HG03521 (cell line): ENCODE measurements around the gene MME.
"Not testable (repeated sequence)": the region's sequence is repeated elsewhere in the genome, so short reads cannot be mapped to it uniquely, and the experiment has no call there.

Experiments used
- ATAC-seq: cut with Tn5 transposase; IDR thresholded peaks from one replicate; pipeline ENCODE4 v1.9.1; 2021; ENCODE audit warnings: mild to moderate bottlenecking, moderate library complexity; ENCODE audit not compliant: unreplicated experiment

MME gene

DNA sequence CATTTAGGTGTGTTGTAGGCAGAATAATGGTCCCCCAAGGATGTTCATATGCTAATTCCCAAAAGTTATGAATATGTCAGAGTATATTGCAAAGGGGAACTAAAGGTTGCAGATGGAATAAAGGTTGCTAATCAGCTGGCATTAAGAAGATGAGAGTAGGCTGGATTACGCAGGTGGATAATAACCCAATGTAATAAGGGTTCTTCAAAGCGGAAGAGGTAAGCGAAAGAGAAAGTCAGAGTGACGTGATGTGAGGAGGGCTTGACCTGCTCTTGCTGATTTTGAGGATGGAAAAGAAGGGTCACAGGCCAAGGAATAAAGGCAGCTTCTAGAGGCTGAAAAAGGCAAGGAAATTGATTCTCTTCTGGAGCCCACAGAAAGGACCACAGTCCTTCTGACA lies 109.4 kb downstream of the MME start:
- ATAC-seq, result no peak

DNA sequence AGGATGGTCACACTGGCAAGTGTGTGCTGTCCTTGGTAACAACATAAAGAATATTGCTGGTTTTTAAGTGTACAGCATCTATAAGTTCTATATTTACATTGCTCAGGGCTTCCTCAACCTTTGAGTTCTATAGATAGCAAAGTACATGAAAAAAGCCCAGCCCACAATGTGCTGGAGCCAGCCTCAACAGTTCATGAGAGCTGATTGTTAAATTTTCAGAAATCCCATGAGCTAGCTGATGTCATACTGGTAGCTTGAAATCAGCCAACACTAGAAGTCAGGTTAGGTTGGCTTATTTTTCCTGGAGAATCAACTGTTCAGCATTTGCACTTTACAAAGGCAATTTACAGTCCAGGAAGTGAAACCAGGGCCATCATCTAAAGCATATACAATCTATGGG lies 110.6 kb downstream of the MME start:
- no peak for ATAC-seq

DNA sequence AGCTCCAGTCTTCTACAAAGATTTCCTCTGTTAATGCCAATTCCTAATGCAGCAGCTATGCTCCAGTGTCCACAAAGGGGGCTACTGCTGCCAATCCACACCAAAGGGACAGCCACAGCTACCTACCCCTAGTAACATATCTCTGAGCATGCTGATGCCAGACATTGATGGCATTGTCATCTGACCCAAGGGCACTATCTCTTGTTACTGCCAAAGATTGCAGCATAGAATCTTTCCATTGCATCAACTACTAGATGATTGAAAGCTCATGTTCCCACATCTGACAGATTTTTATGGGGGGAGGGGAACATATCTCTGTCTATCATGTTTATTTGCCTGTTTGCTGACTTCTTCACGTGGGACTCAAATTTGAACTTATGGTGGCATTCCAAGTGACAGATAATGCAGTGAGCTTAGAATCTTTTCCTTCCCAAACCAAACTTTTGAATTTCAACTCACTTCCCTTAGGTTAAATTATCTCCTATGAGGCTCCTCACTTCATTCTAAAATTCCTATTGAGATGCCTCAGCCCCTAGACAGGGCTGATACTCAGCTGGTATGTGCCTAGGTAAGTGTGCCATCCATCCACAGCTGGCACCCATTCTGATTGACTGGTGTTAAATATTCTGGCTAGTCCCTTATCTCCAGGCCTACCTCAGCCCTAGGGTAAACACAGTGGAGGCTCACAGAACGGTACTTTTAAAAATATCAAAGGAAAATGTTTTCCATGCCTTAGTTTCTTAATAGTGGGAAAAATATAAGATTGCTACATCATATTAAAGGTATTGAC lies 113.0 kb downstream of the MME start:
- ATAC-seq, result no peak

DNA sequence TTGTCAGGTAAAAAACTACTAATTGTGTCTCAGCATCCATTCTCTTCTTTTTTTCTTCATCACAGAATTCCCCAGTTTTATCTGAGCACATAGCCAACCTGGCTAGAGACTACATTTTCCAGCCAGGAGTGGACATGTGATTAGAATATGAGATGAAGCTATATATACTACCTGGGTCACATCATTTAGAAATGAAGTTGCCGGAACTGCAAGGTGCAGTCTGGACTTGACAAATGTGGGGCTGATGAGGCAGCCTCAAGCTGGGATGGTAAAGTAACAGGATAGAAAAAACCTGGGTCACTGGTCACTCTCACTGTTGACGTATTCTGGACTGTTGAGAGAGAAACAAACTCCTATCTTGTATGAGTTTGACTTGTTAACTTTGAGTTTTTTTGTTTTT lies 113.7 kb downstream of the MME start:
- ATAC-seq, result no peak

DNA sequence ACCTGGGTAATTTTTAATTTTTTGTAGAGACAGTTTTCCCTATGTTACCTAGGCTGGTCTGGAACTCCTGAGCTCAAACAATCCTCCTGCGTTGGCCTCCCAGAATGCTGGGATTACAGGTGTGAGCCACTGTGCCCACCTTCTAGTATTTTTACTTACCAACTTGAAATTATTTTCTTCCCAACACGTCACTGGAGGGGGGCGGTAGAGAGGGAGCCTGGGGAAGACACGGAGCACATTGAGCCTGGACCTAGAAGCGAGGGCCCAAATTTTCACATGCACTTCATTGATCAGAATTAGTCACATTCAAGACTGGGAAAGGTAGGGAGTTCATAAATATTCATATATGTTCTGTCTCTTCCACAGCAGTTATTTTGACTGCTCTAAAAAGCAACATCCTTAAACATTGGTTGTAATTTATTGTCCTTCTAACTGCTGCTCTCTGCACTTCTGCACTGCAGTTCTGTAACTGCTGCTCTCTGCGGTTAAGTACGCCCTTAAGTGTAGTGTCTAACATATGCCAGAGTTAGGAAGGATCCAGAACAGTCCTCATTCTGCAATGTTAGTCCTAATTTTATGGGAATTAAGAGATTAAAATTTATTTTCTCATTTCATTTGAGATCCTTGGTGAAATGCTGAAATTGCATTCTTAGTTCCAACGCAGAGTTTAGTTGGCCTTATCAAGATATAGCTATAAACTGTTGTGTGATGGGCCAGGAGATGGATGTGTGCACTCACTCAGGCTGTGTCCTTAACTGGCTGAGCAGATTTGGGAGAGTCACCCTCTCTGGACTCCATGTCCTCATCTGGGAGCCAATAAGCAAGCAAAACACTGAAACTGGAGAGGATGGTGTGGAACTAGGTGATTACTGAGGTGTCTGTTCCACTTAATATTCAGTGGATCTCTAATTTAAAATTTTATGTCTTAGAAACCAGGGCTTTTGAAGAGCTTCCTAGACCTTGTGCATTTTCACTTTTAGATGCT lies 115.1 kb downstream of the MME start:
- no peak for ATAC-seq

DNA sequence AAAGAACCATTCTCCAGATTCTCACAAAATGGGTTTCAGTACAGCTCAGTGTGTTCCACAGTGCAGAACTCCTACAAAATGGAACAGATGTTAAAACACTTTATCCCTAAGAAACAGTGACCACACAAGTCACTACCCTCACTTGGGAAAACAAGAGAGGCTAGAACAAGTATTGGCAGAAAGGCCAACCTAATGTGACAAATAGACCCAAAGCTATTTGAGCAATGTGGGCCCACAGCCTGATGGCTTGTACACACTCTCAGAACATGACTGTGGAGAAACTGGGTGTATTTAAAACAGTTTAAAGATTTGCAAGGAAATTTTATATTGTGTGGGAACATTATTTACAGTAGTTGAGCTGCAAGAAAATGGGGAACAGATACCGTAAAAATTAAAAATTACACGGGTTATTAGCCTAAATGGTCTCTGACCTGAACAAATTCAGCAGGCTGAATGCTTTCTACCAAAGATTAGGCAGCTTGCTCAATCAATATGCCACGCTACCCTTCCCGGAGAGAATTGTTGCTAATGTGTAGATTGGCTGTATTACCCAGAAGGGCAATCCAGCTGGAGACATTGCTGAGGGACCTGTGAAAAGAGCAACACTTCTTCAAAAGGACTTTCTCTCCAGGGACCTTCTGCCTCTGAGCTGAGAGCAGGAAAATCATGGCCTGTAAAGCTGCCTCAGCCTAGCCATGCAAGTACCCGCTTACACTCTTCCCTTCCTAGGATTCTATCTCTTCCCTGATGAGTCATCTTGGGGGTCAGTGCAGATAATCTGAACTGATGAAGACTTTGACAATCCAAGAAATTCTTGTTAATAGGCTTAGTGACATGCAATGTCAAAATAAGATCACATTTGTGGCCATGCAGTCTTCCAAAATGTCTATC lies 116.3 kb downstream of the MME start:
- ATAC-seq, result no peak

DNA sequence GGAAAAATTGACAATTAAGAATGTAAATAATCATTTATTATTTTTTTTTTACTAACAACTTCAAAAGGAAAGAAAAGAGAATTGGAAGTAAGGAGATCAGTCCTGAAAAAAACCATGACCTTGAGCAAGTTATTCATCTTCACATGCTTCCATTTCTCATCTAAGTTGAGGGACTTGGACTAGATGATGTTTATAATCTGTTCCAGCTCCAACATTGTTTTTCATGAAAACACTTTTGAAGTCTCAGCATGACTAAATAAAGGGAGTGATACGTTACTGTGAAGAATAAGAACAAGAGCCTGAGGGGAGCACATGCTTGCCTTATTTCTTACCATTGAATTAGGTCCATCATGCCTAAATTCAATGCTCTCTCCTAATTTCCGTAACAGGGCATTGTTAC lies 117.7 kb downstream of the MME start:
- ATAC-seq, result no peak

DNA sequence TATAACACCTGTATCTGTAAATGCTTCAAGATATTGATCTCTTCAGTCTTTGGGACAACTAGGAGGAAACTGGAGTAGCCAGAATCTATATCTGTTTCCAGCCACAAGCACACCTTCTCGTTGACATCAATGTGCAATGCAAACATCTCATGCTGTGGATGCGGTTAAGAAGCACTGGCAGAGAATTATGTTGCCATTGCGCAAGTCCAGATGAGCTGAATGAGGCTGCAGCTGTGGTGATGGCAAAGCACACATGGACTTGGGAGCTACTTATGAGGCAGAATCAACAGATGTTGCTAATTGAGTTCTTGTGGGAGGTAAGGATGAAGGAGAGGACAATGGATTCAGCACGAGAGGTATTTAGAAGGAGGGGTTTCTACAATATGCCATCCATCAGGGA lies 122.5 kb downstream of the MME start:
- no peak for ATAC-seq

DNA sequence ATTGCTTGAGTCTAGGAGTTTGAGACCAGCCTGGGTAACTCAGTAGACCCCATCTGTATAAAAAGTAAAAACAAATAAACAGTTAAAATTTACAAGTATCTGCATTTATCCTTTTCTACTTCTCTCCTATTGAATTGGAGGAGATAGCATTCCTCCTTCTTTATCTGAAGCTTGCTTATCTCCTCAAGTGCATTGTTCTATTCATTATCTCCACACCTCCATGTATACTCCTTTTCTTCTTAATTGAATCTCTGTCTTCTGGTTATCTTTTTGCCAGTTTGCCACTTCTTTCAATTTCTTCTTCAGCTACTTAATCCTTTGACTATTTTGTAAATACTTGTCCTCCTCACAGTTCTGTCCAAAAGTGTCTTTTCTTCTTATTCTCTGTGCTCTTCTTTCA lies 124.7 kb downstream of the MME start:
- ATAC-seq, result no peak

DNA sequence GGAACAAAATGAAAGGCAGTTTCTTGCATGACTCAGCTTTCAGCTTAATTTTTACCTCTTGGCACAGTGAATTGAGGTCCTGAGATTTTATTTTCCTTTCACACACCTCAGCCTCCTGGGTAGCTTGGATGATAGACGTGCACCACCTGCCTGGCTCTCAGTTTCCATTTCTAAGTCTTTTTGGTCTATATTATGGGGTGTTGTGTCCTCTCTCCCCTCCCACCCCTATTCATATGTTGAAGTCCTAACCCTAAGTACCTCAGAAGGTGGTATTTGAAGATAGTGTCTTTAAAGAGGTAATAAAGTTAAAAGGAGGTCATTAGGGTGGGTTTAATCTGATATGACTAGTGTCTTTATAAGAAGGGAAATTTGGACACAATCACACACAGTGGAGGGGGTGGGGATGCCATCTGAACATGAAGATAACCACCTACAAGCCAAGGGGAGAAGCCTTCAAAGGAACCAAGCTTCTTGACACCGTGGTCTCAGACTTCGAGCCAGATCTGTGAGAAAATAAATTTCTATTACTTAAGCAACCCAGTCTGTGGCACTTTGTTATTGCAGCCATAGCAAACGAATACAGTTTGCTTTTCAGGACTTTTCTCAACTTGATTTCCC lies 128.2 kb downstream of the MME start:
- ATAC-seq, result no peak

DNA sequence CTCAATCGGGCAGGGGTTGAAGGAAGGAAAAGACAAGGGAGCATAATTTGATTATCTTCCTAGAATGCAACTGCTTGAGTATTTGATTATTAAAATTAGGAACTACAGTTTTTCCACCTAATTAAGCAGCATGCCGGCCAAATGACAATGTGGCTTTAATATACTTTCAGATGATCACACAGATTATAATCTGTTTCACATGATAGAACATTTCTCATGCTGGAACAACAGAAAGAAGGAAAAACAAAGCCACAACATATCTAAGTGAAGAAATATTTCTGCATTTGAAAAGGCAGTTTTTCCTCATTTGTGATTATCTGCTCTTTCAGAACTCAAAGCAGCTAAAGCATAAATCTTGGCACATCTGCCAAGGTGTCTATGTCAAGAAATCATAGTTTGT lies 130.6 kb downstream of the MME start:
- no peak for ATAC-seq

DNA sequence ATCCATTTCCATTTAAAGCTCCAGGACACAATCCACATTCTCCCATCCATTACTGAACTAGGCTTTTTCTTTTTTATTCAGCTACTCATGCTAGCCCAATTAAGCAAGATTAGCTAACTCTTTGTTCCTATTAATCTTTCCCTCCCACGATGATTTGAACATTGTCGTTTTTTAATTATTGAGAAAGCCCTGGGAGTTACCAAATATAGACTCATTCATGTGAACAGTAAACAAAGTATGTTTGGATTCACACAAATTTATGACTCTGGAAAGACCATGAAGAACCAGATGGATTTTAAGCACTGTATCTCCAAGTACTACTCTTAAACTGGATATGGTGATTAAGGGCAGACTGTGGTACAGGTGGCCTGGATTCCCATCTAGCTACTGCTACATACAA lies 131.1 kb downstream of the MME start:
- ATAC-seq, result no peak

DNA sequence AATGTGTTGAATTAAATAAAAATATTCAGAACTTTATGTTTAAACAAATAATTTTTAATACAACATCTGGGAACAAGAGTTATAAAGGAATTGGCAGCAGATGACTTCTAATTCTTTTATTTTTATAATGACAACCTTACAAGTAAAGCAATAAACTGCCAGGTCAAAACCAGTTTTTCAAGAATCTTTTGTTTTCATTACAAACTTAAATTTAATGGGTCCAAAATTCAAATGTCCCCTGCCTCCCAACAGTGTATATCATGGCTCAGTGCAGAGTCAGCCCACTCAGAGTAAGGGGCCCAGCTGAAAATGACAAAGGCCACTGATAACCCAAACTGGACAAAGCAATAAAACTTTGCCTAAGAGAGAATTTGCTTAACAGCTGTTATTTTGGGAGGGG lies 131.8 kb downstream of the MME start:
- no peak for ATAC-seq

DNA sequence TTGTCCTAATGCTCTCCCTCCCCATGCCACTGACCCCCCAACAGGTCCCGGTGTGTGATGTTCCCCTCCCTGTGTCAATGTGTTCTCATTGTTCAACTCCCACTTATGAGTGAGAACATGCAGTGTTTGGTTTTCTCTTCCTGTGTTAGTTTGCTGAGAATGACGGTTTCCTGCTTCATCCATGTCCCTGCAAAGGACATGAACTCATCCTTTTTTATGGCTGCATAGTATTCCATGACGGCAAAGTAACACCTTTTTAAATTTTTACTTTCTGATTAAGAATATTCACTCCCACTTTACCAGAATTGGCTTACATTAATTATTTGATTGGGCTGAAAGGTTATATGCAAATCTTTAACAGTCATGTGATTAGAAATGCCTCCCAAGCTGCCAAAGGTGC lies 135.9 kb downstream of the MME start:
- not testable (repeated sequence) for ATAC-seq

DNA sequence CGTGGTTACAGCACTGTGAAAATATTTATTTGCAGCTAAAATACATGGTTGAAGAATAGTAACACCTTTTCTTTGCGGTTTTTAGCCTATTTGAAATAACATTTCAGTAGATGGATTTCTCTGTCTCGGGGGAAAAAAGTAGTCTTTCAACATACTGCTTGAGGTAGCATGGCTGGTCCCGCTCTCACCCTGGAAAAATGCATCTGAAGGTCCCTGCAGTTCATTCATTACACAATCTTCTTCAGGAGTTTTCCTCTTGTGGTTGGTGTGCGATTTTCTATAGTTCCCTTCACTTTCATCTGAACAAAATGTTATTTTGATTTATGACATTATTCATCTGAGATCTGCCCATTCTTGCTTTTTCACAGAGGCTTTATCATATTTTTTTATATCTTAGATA lies 137.5 kb downstream of the MME start:
- ATAC-seq, result no peak

DNA sequence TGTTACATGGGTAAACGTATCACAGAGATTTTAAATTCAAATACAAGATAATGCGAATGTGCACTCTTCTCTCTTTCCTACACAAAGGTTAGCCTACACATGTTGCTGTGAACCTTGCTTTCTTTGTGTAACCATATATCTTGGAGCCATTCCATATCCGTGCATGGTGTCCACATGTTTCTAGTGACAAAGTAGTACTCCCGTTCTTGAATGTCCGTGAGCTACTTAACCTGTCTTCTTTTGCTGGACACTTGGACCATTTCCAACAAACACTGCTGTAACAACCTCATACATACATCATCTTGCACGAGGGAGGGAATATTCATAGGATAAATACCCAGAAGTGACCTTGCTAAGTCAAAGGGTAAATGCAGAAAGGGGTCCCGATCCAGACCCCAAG lies 138.3 kb downstream of the MME start:
- ATAC-seq, result no peak

DNA sequence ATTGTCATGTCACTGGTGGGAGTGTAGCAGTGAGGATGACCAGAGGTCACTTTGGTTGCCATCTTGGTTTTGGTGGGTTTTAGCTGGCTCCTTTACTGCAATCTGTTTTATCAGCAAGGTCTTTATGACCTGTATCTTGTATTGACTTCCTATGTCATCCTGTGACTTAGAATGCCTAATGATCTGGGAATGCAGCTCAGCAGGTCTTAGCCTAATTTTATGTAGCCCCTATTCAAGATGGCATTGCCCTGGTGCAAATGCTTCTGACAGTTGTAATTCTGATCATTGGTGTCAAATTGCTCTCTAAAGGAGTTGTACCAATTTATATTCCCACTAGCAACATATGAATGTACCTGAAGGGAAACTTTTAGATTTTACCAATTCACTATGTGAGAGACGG lies 139.0 kb downstream of the MME start:
- ATAC-seq, result no peak

DNA sequence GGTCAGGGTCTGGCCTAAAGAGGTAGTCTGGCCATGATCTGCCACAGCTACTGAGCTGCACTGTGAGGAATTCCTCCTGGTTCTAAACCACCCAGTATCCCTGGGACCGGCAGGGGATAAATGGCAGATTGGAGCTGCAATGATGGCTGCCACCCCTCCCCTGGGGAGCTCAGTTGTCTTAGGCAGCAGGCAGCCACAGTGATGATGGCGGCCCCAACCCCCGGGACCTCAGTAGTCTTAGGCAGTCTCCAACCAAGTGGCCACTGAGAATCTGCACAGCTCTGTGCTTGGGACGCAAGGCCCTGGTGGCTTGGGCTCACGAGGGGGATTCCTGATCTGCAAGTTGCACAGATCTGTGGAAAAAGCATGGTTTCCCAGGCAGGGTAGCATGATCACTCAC lies 145.3 kb downstream of the MME start:
- no peak for ATAC-seq

DNA sequence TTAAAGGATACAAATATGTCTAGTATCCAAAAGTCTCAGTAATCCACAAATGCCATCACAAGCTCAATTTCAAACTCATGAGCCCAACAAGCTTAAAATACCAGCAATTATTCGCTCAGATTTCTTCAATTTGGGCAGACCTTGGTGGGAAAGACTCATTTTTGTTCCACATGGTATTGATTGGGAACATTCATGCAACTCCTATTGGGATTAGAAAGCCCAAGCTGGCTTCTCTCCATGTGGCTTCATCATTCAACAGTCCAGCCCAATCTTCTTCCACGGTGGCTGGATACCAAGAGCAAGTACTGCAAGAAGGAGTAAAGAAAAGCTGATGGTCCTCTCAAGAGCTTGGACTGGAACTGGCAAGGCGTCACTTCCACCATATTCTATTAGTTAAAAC lies 147.0 kb downstream of the MME start:
- no peak for ATAC-seq

DNA sequence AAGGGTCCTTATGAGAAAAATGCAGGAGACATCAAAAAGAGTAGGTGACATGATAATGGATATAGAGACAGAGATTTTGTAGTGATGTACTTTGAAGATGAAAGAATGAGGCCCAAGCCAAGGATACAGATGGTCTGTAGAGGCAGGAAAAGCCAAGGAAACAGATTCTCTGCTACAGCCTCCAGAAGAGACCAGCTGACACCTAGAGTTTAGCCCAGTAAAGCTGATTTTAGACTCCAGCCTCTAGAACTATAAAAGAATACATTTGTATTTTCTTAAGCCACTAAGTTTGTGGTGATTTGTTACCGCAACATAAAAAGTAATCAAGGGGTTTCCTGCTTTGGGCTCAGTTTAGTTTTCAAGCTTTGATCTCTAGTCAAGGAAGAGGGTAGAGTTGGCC lies 148.6 kb downstream of the MME start:
- ATAC-seq, result no peak

DNA sequence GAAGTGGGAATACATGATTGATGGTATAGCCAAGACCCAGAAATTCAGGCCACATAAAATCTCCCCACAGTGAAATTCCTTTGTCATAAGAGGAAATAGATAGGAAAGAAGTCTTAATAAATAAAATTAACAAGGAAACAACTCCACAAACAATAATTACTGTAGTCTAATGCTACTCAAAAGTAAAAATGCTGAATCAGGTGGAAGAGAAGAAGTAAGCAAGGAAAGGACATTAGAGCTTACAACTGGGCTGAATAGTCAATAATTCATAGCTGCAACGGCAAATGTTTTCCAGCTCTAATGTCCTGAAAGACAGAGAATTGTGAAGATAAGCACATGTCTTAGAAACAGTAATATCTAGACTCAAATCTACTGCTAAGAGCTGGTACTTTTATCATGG lies 149.0 kb downstream of the MME start:
- no peak for ATAC-seq
